Measurements from ENCODE around the gene TWSG1. TPM values are rescaled to one million over a fixed set of nuclear protein-coding genes. Genes with fewer than 3 reads are reported as not detected.
"Not testable (repeated sequence)": the region's sequence is repeated elsewhere in the genome, so short reads cannot be mapped to it uniquely, and the experiment has no call there.

TWSG1 gene
- total RNA-seq, 1 donor from 2014 or later, result 38.6 TPM

DNA sequence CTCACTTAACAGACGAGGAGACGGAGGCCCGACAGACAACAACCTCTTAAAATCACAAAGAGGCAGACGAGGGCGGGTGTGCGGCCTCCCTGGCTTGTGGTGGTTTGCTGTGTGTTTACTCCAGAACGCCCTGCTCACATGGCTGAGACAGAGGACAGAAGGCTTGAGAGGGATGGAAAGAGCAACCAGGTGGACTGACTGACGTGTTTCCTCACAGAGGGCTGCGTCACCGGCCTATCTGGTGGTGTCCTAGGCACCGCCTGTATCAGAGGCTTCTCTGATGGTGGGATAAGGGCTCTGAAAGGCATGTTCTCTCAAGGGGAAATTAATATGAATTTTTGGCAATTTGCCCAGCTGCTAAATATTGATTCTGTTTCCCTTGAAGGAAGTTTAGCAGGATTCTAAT, 93.7 kb downstream of the TWSG1 start:
- Mint-ChIP-seq H3K36me3 (peaks cover 2% of the 10 kb centered on the region), H3K27me3 (no peaks in the 10 kb centered on the region), H3K4me3 (no peak overlapping the region), H3K4me1 (ENCODE audit: unreplicated experiment) (peaks cover 2% of the 10 kb centered on the region), H3K27ac (no peak overlapping the region), H3K9me3 (peaks cover 7% of the 10 kb centered on the region)
- TF ChIP-seq, protein P1, sequence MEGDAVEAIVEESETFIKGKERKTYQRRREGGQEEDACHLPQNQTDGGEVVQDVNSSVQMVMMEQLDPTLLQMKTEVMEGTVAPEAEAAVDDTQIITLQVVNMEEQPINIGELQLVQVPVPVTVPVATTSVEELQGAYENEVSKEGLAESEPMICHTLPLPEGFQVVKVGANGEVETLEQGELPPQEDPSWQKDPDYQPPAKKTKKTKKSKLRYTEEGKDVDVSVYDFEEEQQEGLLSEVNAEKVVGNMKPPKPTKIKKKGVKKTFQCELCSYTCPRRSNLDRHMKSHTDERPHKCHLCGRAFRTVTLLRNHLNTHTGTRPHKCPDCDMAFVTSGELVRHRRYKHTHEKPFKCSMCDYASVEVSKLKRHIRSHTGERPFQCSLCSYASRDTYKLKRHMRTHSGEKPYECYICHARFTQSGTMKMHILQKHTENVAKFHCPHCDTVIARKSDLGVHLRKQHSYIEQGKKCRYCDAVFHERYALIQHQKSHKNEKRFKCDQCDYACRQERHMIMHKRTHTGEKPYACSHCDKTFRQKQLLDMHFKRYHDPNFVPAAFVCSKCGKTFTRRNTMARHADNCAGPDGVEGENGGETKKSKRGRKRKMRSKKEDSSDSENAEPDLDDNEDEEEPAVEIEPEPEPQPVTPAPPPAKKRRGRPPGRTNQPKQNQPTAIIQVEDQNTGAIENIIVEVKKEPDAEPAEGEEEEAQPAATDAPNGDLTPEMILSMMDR (conservative IDR thresholded peaks at IDR 0.05), result no peak
- peak; percentile 36 for DNase-seq (ENCODE audit: extremely low spot score, unreplicated experiment)

DNA sequence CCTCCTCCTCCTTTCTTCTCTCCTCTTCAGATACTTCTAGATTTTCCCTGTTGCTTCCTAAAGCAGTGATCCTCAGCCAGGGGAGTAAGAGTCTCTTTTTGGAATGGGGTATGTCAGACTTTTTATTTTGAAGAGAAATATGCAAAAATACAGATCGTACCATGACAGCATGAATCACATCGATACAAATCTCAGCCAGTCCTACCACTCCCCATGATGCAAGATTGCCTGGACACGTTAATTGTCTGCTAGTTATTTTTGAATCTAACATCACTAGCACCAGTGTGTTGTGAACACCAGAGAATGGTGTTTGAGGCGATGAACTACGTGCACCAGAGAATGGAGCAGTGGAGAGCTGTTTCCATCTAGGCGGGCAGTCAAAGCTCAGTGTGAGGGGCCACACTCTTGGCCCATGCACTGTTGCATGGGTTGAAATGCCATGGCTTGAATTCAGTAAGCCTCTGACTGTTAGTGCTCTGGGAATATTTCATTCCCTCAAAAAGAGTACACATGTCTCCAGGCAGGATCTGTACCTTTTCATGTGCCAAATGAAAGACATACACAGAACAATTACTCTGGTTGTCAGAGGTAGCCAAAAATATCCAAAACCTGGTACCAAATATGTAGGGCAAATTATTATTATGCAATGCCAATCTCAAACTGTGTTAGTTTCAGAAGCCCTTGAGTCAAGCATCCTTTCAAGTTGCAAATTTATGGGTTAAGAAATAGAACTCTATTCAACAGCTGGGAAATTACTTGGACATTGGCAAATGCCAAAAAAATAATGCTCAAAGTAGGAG, 94.5 kb downstream of the TWSG1 start:
- H3K4me3 Mint-ChIP-seq, result no peak overlapping the region
- TF ChIP-seq, protein P1 (conservative IDR thresholded peaks at IDR 0.05), result no peak
- H3K4me1 Mint-ChIP-seq (ENCODE audit: unreplicated experiment), result peaks cover 9% of the 10 kb centered on the region
- DNase-seq (ENCODE audit: extremely low spot score, unreplicated experiment), result no peak
- peaks cover 7% of the 10 kb centered on the region for H3K9me3 Mint-ChIP-seq
- peaks cover 6% of the 10 kb centered on the region for H3K36me3 Mint-ChIP-seq
- no peak overlapping the region for H3K27ac Mint-ChIP-seq
- H3K27me3 Mint-ChIP-seq, result no peaks in the 10 kb centered on the region

DNA sequence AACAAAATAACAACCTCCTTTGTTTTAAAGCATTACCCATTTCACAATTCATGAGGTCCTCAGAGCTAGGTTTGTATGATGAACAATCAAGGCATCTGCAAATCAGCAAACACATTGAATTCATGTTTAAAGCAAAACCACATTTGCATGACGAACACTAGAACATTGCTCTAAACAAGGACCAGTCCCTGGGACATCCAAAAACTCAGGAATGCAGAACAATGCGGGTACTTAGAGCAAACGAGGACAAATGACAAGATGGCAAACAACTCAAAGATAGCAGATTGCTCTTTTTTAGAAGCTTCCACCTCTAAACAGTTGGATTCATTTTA, 95.1 kb downstream of the TWSG1 start:
- peaks cover 7% of the 10 kb centered on the region for H3K9me3 Mint-ChIP-seq
- H3K27ac Mint-ChIP-seq, result no peak overlapping the region
- TF ChIP-seq, protein P1 (conservative IDR thresholded peaks at IDR 0.05), result no peak
- H3K27me3 Mint-ChIP-seq, result no peaks in the 10 kb centered on the region
- DNase-seq (ENCODE audit: extremely low spot score, unreplicated experiment), result no peak
- peaks cover 6% of the 10 kb centered on the region for H3K36me3 Mint-ChIP-seq
- H3K4me1 Mint-ChIP-seq (ENCODE audit: unreplicated experiment), result peaks cover 13% of the 10 kb centered on the region
- H3K4me3 Mint-ChIP-seq, result no peak overlapping the region

DNA sequence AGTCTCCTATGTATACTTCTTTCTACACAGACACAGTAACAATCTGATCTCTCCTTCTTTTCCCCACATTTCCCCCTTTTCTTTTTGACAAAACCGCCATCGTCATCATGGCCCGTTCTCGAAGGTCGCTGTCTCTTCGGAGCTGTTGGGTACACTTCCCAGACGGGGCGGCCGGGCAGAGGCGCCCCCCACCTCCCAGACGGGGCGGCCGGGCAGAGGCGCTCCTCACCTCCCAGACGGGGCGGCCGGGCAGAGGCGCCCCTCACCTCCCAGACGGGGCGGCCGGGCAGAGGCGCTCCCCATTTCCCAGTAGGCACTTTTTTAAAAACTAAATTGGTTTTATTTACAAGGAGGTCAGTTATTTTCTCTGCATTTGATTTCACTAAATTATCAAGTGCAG, 95.7 kb downstream of the TWSG1 start:
- H3K4me1 Mint-ChIP-seq (ENCODE audit: unreplicated experiment), result peaks cover 13% of the 10 kb centered on the region
- H3K27ac Mint-ChIP-seq, H3K36me3 Mint-ChIP-seq, H3K9me3 Mint-ChIP-seq, H3K4me3 Mint-ChIP-seq, H3K27me3 Mint-ChIP-seq: not testable (repeated sequence)
- DNase-seq (ENCODE audit: extremely low spot score, unreplicated experiment), result peak; percentile 13

DNA sequence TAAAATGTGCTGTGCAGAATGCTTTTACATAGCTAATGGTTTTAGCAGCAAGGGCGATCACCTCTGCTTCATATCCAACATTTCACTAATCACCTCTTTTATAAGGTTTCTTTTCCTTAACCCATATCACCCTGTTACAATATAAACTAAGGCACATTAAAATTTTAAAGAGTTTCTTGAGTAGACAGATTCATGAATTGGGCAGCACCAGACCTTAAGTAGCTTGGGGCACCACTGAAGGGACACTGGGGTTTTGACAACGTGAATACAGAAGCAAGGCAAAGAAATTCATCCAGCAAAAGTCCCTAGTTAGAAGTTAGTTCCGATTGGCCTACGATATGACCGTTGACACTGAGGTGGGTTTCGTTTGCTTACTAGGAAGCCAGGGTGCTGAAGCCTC, 96.7 kb downstream of the TWSG1 start:
- DNase-seq (ENCODE audit: extremely low spot score, unreplicated experiment), result no peak
- Mint-ChIP-seq H3K4me1 (ENCODE audit: unreplicated experiment) (peaks cover 15% of the 10 kb centered on the region), H3K9me3 (peaks cover 7% of the 10 kb centered on the region), H3K36me3 (peaks cover 6% of the 10 kb centered on the region), H3K27me3 (no peaks in the 10 kb centered on the region), H3K4me3 (no peak overlapping the region), H3K27ac (no peak overlapping the region)
- TF ChIP-seq, protein P1 (conservative IDR thresholded peaks at IDR 0.05), result no peak

DNA sequence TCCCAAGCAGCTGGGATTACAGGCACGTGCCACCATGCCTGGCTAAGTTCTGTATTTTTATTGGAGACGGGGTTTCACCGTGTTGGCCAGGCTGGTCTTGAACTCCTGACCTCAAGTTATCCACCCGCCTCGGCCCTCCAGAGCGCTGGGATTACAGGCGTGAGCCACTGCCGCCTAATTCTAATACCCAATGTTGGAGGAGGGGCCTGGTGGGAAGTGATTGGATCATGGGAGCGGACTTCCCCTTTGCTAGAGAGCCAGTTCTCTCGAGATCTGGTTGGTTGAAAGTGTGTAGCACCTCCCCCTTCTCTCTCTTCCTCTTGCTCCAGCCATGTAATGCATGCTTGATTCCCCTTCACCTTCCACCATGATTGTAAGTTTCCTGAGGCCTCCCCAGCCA, 98.5 kb downstream of the TWSG1 start:
- peak; percentile 20 for DNase-seq (ENCODE audit: extremely low spot score, unreplicated experiment)
- peaks cover 25% of the 10 kb centered on the region for H3K4me1 Mint-ChIP-seq (ENCODE audit: unreplicated experiment)
- H3K4me3 Mint-ChIP-seq, H3K36me3 Mint-ChIP-seq, H3K9me3 Mint-ChIP-seq, H3K27me3 Mint-ChIP-seq, H3K27ac Mint-ChIP-seq: not testable (repeated sequence)
